Endothelial cell of umbilical vein (primary cell): Measurements from ENCODE around the gene EPRS1. TPM values are rescaled to one million over a fixed set of nuclear protein-coding genes. Genes with fewer than 3 reads are reported as not detected.

Experiments used
- BruUV-seq: library from RNA; stranded (reverse); fragments of 400-500 nt; replicated peaks from 2 replicates; lab custom pipeline; 2021; lab: Mats Ljungman, UMichigan
- CTCF ChIA-PET: fragments of 300-600, 350-600 bp; sonication (Branson Sonifier 250); formaldehyde crosslinking; loops from one replicate; lab custom pipeline; 2021; ENCODE audit warnings: antibody characterized with exemption, inconsistent platforms; lab: Charles Lee
- POLR2A ChIA-PET: fragments of 300-600, 350-600 bp; sonication (Branson Sonifier 250); formaldehyde crosslinking; loops from one replicate; lab custom pipeline; 2021; ENCODE audit warnings: antibody characterized with exemption, inconsistent platforms; lab: Charles Lee
- DNase-seq: peaks from one replicate; pipeline ENCODE4 v3.0.0-alpha.2; 2011; ENCODE audit warnings: low read depth, low spot score
- FAIRE-seq: peaks from 2 replicates; lab custom pipeline; 2011; peaks lifted over from hg19 to GRCh38; lab: Jason Lieb, UNC
- H2AFZ ChIP-seq: 2 replicates; pipeline ENCODE4 v1.6.0; 2012; ENCODE audit warnings: low read depth, low read length, control low read depth, inconsistent platforms
- H3K27ac ChIP-seq: 2 replicates; pipeline ENCODE4 v1.5.1; 2011; ENCODE audit warnings: low read depth, mild to moderate bottlenecking, control low read depth, low read length, moderate library complexity; ENCODE audit not compliant: insufficient read depth
- H3K27me3 ChIP-seq, 2 experiments: 2 replicates each; pipeline versions ENCODE4 v1.6.0 to v1.6.1; 2011; ENCODE audit warnings: low read length in 2 of 2, mixed read lengths in 1 of 2; ENCODE audit not compliant: control insufficient read depth in 2 of 2, insufficient read depth in 2 of 2
- H3K36me3 ChIP-seq, 2 experiments: 2 replicates in 1 of 2; 3 replicates in 1 of 2; pipeline ENCODE4 v1.5.1; 2011; ENCODE audit warnings: low read length in 2 of 2, mild to moderate bottlenecking in 1 of 2, moderate library complexity in 1 of 2; ENCODE audit not compliant: control insufficient read depth in 2 of 2, insufficient read depth in 2 of 2; ENCODE audit errors: extremely low read depth in 1 of 2
- H3K4me1 ChIP-seq: 3 replicates; pipeline ENCODE4 v1.5.1; 2011; ENCODE audit warnings: mild to moderate bottlenecking, low read length; ENCODE audit not compliant: control insufficient read depth, insufficient read depth; ENCODE audit errors: extremely low read depth
- H3K4me2 ChIP-seq: 2 replicates; pipeline ENCODE4 v1.6.1; 2011; ENCODE audit warnings: low read length, control low read depth, mixed read lengths; ENCODE audit not compliant: insufficient read depth
- H3K4me3 ChIP-seq, 3 experiments: fragments of 200-600 bp in 1 of 3; sonication (generic), shearing (Covaris generic) in 1 of 3; replicated peaks in 1 of 3; 2 replicates each; pipeline ENCODE4 v1.5.1; 2011 to 2016; ENCODE audit warnings: control low read depth in 3 of 3, low read length in 3 of 3, mild to moderate bottlenecking in 2 of 3, inconsistent platforms in 1 of 3, low read depth in 1 of 3, moderate library complexity in 1 of 3; ENCODE audit not compliant: insufficient read depth in 1 of 3
- H3K79me2 ChIP-seq: 2 replicates; pipeline ENCODE4 v1.6.0; 2012; ENCODE audit warnings: low read length, inconsistent platforms; ENCODE audit not compliant: control insufficient read depth, insufficient read depth
- H3K9ac ChIP-seq: replicated peaks from 2 replicates; pipeline ENCODE3; 2011; ENCODE audit warnings: low read length, control low read depth; ENCODE audit not compliant: insufficient read depth; ENCODE audit errors: extremely low read depth
- H3K9me1 ChIP-seq: replicated peaks from 3 replicates; pipeline ENCODE4 v1.6.0; 2011; ENCODE audit warnings: mild to moderate bottlenecking, low read length; ENCODE audit not compliant: control insufficient read depth, insufficient read depth; ENCODE audit errors: extremely low read depth
- H3K9me3 ChIP-seq: replicated peaks from 2 replicates; pipeline ENCODE4 v1.5.1; 2012; ENCODE audit warnings: low read length, inconsistent platforms; ENCODE audit not compliant: control insufficient read depth, insufficient read depth
- H4K20me1 ChIP-seq: replicated peaks from 2 replicates; pipeline ENCODE3; 2011; ENCODE audit warnings: mild to moderate bottlenecking, low read length; ENCODE audit not compliant: control insufficient read depth, insufficient read depth; ENCODE audit errors: extremely low read depth
- EZH2 ChIP-seq: IDR thresholded peaks from 2 replicates; pipeline ENCODE4 v1.6.1; 2012; ENCODE audit warnings: borderline replicate concordance, low read depth, mild to moderate bottlenecking, moderate library complexity, low read length, inconsistent platforms; ENCODE audit not compliant: severe bottlenecking
- FOS ChIP-seq: IDR thresholded peaks from 2 replicates; pipeline ENCODE4 v1.6.1; 2011; ENCODE audit warnings: mild to moderate bottlenecking, low read length, moderate library complexity, borderline replicate concordance; ENCODE audit not compliant: insufficient read depth
- GATA2 ChIP-seq: IDR thresholded peaks from 2 replicates; pipeline ENCODE4 v1.7.0; 2011; ENCODE audit warnings: low read depth, mild to moderate bottlenecking, moderate library complexity, mixed read lengths, low read length; ENCODE audit not compliant: insufficient read length, insufficient read depth
- JUN ChIP-seq: IDR thresholded peaks from 2 replicates; pipeline ENCODE4 v1.6.1; 2011; ENCODE audit warnings: borderline replicate concordance, low read depth; ENCODE audit not compliant: insufficient read length, insufficient read depth
- MYC ChIP-seq: IDR thresholded peaks from one replicate; pipeline ENCODE4 v1.6.1; 2011; ENCODE audit warnings: mild to moderate bottlenecking, low read depth, low read length
- POLR2A ChIP-seq: IDR thresholded peaks from 2 replicates; pipeline ENCODE4 v1.6.1; 2012; ENCODE audit warnings: low read depth, mild to moderate bottlenecking, control low read depth, low read length
- POLR2AphosphoS5 ChIP-seq: IDR thresholded peaks from 2 replicates; pipeline ENCODE4 v1.6.1; 2012; ENCODE audit warnings: low read depth, mild to moderate bottlenecking, control low read depth, low read length, moderate library complexity; ENCODE audit not compliant: insufficient read depth
- dilution Hi-C: fragments of 300-500 bp; cut with MboI; formaldehyde crosslinking; loops from one replicate; pipeline ENCODE4 v1.15.0; 2019; ENCODE audit warnings: low sequenced_read_pairs; ENCODE audit not compliant: extremely low pct_ligation_motif_present
- intact Hi-C: fragments of 100-400 bp; cut with micrococcal nuclease; formaldehyde crosslinking; loops from one replicate; pipeline ENCODE4 v1.10.0; 2022
- polyA plus RNA-seq, 4 experiments: library from polyadenylated mRNA; depleted of rRNA in 3 of 4; stranded (reverse) in 3 of 4; unstranded in 1 of 4; fragments of >200 nt; gene quantifications; 2 replicates each; pipeline versions ENCODE4 v1.2.1 to v1.2.3, GENCODE V29; 2011 to 2012; ENCODE audit warnings: missing spikeins in 1 of 4
- total RNA-seq: library from RNA; stranded (reverse); gene quantifications from 2 replicates; pipeline ENCODE4 v1.2.3, GENCODE V29; 2021
- TF ChIP-seq, protein P1 (sequence below), 2 donors: IDR thresholded peaks; 1 replicate in 1 of 2; 2 replicates in 1 of 2; pipeline ENCODE4 v1.5.1; 2011; ENCODE audit warnings: low read length in 2 of 2, mild to moderate bottlenecking in 2 of 2, moderate library complexity in 2 of 2, control low read depth in 1 of 2, inconsistent platforms in 1 of 2, low read depth in 1 of 2; ENCODE audit not compliant: insufficient read depth in 1 of 2; ENCODE audit errors: extremely low read depth in 1 of 2
- TF ChIP-seq, protein P2 (sequence below): IDR thresholded peaks from 2 replicates; pipeline ENCODE4 v1.6.1; 2011; ENCODE audit not compliant: insufficient read depth, insufficient read length

EPRS1 gene
- total and polyA plus RNA-seq, 2 donors (not counting 3 experiments of a cell fraction or from before 2014, with no cell fraction given): 22.9 to 109 TPM

DNA sequence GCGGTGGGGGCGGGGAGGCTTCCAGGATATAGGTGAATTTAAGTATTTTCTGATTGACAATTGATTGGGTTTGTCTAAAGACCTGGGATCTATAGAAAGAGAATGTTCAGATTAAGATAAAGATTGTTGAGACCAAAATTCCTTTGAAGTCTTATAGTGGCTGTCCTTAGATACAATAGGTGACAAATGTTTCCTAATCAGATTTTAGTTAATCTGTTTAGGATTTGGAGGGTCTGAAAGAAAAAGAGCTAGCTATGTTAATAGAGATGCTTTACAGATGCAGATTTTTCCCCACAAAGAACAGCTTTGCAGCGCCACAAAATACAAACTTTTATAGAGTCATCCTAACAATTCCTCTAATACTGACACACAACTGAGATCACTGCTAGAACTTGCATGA is 14.6 kb upstream of the EPRS1 start:
- Histone ChIP-seq H3K4me3 (no peak overlapping the region), H3K9me1 (no peaks in the 10 kb centered on the region), H3K4me1 (no peaks in the 10 kb centered on the region), H2AFZ (no peak overlapping the region), H3K27me3 (no peaks in the 10 kb centered on the region), H3K27ac (no peak overlapping the region), H4K20me1 (no peaks in the 10 kb centered on the region), H3K4me2 (no peak overlapping the region), H3K36me3 (peaks cover 3 to 7% of the 10 kb centered on the region in 2 experiments), H3K9ac (no peak overlapping the region), H3K9me3 (no peaks in the 10 kb centered on the region), H3K79me2 (no peaks in the 10 kb centered on the region)
- TF ChIP-seq, protein P1, sequence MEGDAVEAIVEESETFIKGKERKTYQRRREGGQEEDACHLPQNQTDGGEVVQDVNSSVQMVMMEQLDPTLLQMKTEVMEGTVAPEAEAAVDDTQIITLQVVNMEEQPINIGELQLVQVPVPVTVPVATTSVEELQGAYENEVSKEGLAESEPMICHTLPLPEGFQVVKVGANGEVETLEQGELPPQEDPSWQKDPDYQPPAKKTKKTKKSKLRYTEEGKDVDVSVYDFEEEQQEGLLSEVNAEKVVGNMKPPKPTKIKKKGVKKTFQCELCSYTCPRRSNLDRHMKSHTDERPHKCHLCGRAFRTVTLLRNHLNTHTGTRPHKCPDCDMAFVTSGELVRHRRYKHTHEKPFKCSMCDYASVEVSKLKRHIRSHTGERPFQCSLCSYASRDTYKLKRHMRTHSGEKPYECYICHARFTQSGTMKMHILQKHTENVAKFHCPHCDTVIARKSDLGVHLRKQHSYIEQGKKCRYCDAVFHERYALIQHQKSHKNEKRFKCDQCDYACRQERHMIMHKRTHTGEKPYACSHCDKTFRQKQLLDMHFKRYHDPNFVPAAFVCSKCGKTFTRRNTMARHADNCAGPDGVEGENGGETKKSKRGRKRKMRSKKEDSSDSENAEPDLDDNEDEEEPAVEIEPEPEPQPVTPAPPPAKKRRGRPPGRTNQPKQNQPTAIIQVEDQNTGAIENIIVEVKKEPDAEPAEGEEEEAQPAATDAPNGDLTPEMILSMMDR (IDR thresholded peaks at IDR 0.05; ENCODE audit: extremely low read depth in 1 of 2, insufficient read depth in 1 of 2, low read depth in 1 of 2, low read length in 2 of 2): no peak
- TF ChIP-seq EZH2 (no peak), POLR2A (no peak)
- TF ChIP-seq, protein P2, sequence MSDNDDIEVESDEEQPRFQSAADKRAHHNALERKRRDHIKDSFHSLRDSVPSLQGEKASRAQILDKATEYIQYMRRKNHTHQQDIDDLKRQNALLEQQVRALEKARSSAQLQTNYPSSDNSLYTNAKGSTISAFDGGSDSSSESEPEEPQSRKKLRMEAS: no peak
- dilution Hi-C loops (no loop called here), intact Hi-C loops (no loop called here)
- FAIRE-seq: no peak
- CTCF ChIA-PET: no interaction called here
- no TSS peak for BruUV-seq
- POLR2A ChIA-PET: no interaction called here
- DNase-seq: no peak

DNA sequence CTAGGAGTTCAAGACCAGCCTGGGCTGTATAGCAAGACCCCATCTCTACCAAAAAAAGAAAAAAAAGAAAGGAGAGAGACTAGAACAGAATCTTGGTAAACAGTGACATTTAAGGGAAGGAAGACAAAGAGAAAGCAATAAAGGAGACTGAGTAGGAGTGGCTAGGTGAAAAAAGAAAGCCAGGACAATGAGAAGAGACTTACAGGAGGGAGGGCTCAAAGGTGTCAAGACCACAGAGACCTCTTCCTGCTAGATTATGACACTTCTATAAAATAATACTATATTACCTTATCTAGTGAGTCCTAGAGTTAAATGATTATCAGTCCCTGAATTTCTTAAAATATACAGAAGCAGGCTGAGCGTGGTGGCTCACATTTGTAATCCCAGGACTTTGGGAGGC is 10.1 kb upstream of the EPRS1 start:
- CTCF ChIA-PET: interaction anchor here (1.6 kb wide), 1 partner anchor 57 kb away, joined by 3 read pairs; no protein-coding TSS in a partner anchor
- POLR2A ChIA-PET: no interaction called here
- no peak overlapping the region for H3K27ac ChIP-seq

More for the DNA sequence above, 10.1 kb upstream of the EPRS1 start:
- Histone ChIP-seq H3K4me3 (no peak overlapping the region), H3K36me3 (no peaks in the 10 kb centered on the region), H3K9ac (no peak overlapping the region), H3K27me3 (no peaks in the 10 kb centered on the region), H3K9me3 (no peaks in the 10 kb centered on the region), H4K20me1 (no peaks in the 10 kb centered on the region), H3K9me1 (no peaks in the 10 kb centered on the region), H2AFZ (no peak overlapping the region), H3K79me2 (no peaks in the 10 kb centered on the region), H3K4me2 (no peak overlapping the region), H3K4me1 (no peaks in the 10 kb centered on the region)
- dilution Hi-C loops (no loop called here), intact Hi-C loops (no loop called here)
- FAIRE-seq (no peak), DNase-seq (no peak)
- TF ChIP-seq GATA2 (no peak), POLR2AphosphoS5 (no peak), FOS (no peak), MYC (no peak), EZH2 (no peak), POLR2A (no peak), JUN (no peak)
- TF ChIP-seq, protein P2: no peak
- TF ChIP-seq, protein P1 (IDR thresholded peaks at IDR 0.05; ENCODE audit: extremely low read depth in 1 of 2, insufficient read depth in 1 of 2, low read depth in 1 of 2, low read length in 2 of 2): no peak
- BruUV-seq: no TSS peak
